ENCODE results near the gene C5AR1.
"Not testable (repeated sequence)": the region's sequence is repeated elsewhere in the genome, so short reads cannot be mapped to it uniquely, and the experiment has no call there.

Gene C5AR1

DNA sequence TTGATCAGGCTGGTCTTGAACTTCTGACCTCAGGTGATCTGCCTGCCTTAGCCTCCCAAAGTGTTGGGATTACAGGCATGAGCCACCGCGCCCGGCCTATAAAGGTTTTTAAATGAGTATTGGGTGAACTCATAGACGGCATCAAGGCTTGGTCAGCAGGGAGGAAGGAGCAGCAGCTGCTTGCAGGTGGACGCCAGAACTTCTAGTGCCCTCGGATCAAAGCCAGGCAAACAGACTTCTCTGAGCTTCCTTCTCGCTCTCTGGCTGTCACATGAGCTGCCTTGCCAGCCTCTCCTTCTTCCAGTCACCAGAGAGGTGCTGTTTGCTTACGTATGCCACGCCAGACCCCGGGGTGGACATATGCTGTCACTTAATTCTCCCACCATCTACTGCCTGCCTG, 55.8 kb downstream of the C5AR1 start:
- DNase-seq (ENCODE audit: low spot score): not testable (repeated sequence)

GRCh38 chr19:47370045-47370611, 60.5 kb downstream of the C5AR1 start:
- DNase-seq (ENCODE audit: low spot score): no peak

DNA sequence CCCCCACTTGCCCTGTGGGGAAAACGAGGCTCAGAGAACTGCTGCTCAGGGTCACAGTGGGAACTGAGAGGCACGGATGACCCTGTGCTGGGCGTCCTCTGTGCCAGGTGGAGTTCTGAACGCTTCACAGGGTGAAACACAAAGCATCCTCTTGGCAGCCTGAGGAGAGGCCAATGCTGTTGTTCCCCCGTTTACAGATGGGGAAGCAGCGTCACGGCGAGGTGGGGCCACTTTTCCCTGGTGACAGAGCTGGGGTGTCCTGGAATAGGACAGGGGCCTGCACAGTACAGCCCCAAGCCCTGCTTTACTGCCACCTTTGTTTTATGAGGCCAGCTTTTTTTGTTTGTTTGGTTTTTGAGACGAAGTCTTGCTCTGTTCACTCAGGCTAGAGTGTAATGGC, 61.6 kb downstream of the C5AR1 start:
- no peak for DNase-seq (ENCODE audit: low spot score)
